Measurements from ENCODE around the gene MYO5B. TPM values are rescaled to one million over a fixed set of nuclear protein-coding genes. Genes with fewer than 3 reads are reported as not detected.
A peak's percentile ranks its signal among the peaks of the same experiment; 100 is the strongest.

The MYO5B gene
- total RNA-seq, 1 donor from 2014 or later = 22.6 TPM

DNA sequence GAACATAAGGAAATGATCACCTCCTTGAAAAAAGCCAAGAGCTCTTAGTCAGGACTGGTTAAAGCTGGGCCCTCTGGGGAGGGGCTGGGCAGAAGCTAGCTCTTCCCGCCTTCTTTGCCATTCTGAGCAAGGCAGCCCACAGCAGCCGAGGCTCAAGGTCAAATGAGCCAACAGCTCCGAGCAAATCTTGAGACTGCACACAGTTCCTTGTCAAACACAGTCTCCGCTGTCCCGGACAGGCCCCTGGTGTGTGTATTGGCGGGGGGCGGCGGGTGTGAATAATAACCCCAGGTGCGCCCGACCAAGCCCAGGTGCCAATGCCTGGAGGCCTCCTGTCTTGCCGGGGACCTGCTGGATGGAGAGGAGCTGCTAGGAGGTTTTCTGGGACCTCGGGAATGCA, 335.2 kb downstream of the MYO5B start:
- no peak overlapping the region for H3K27ac ChIP-seq
- no peaks in the 10 kb centered on the region for H3K9me3 ChIP-seq
- intact Hi-C loops (cut with DNase I) = loop anchor here (5.0 kb wide), 1 partner anchor 347 kb away; no protein-coding TSS in a partner anchor
- H3K27me3 ChIP-seq = no peaks in the 10 kb centered on the region
- H3K4me1 ChIP-seq = peaks cover 12% of the 10 kb centered on the region
- DNase-seq (ENCODE audit: extremely low spot score in 2 of 2) = no peak
- no peak overlapping the region for H3K4me3 ChIP-seq
- no peaks in the 10 kb centered on the region for H3K36me3 ChIP-seq
- TF ChIP-seq POLR2AphosphoS5 (IDR thresholded peaks at IDR 0.05; ENCODE audit: insufficient read depth in 1 of 2, low read depth in 1 of 2) = no peak
- TF ChIP-seq, protein P1, sequence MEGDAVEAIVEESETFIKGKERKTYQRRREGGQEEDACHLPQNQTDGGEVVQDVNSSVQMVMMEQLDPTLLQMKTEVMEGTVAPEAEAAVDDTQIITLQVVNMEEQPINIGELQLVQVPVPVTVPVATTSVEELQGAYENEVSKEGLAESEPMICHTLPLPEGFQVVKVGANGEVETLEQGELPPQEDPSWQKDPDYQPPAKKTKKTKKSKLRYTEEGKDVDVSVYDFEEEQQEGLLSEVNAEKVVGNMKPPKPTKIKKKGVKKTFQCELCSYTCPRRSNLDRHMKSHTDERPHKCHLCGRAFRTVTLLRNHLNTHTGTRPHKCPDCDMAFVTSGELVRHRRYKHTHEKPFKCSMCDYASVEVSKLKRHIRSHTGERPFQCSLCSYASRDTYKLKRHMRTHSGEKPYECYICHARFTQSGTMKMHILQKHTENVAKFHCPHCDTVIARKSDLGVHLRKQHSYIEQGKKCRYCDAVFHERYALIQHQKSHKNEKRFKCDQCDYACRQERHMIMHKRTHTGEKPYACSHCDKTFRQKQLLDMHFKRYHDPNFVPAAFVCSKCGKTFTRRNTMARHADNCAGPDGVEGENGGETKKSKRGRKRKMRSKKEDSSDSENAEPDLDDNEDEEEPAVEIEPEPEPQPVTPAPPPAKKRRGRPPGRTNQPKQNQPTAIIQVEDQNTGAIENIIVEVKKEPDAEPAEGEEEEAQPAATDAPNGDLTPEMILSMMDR (IDR thresholded peaks at IDR 0.05) = no peak
- TF ChIP-seq POLR2A (IDR thresholded peaks at IDR 0.05) = no peak

DNA sequence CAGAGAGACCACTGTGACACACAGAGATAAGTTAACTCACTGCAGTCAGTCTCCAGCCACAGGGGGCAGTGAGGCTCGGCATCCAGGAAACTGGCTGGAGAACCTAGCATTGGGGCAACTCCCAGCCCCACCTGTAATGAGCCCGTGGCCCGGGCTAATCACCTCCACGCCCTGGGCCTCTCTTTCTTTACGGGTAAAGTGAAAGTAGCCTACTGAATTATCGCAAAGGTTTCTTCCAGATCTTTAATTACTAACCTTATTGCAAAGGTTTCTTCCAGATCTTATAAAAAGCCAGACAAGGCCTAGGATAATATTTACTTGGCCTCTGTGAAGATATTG, 336.0 kb downstream of the MYO5B start:
- TF ChIP-seq POLR2AphosphoS5 (IDR thresholded peaks at IDR 0.05; ENCODE audit: insufficient read depth in 1 of 2, low read depth in 1 of 2) (no peak), POLR2A (IDR thresholded peaks at IDR 0.05) (no peak)
- TF ChIP-seq, protein P1 (IDR thresholded peaks at IDR 0.05) = no peak
- no peak overlapping the region for H3K4me3 ChIP-seq
- no peaks in the 10 kb centered on the region for H3K9me3 ChIP-seq
- intact Hi-C loops (cut with DNase I) = loop anchor here (5.0 kb wide), 1 partner anchor 347 kb away; no protein-coding TSS in a partner anchor
- H3K27me3 ChIP-seq = no peaks in the 10 kb centered on the region
- H3K4me1 ChIP-seq = peaks cover 12% of the 10 kb centered on the region
- DNase-seq (ENCODE audit: extremely low spot score in 2 of 2) = no peak
- H3K27ac ChIP-seq = no peak overlapping the region
- H3K36me3 ChIP-seq = no peaks in the 10 kb centered on the region

DNA sequence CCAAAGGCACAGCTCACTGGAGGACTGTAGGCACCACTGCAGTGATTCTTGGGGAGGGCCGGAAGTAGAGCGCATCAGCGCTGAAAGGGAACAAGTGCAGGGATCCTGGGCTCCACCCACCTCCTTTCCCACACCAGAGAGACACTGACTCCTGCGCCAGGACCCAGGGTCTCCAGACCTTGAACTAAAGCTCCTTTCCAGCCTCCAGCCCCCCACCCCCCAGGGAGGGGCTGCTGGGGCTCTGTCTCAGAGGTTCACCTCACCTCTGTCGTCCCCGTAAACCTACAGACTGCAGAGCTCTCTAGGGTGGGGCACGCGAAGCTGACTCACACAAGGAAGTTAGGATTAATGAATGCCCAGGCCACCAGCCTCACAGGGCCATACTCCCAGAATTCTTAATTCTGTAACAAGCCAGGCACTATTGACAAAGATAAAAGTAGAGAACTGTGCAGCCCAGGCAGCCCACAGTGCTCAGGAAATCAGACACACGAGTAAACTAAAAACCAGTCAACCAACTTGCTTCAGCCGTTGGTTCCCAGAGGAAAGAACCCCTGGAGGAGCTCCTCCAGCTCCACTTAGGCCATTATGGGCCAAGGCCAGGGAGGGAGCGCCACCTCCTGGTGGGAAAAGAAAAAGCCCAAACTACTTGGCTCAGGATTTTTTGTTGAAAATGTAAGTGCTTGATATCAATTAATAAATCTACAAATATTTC, 336.5 kb downstream of the MYO5B start:
- no peaks in the 10 kb centered on the region for H3K9me3 ChIP-seq
- no peaks in the 10 kb centered on the region for H3K36me3 ChIP-seq
- DNase-seq (ENCODE audit: extremely low spot score in 2 of 2) = no peak
- H3K27me3 ChIP-seq = no peaks in the 10 kb centered on the region
- no peak overlapping the region for H3K4me3 ChIP-seq
- TF ChIP-seq, protein P1 (IDR thresholded peaks at IDR 0.05) = peak; percentile 50 to 90 (median 80)
- no peak for TF ChIP-seq POLR2AphosphoS5 (IDR thresholded peaks at IDR 0.05; ENCODE audit: insufficient read depth in 1 of 2, low read depth in 1 of 2)
- H3K4me1 ChIP-seq = peaks cover 12% of the 10 kb centered on the region
- intact Hi-C loops (cut with DNase I) = loop anchor here (5.0 kb wide), 1 partner anchor 346 kb away; no protein-coding TSS in a partner anchor
- no peak overlapping the region for H3K27ac ChIP-seq

DNA sequence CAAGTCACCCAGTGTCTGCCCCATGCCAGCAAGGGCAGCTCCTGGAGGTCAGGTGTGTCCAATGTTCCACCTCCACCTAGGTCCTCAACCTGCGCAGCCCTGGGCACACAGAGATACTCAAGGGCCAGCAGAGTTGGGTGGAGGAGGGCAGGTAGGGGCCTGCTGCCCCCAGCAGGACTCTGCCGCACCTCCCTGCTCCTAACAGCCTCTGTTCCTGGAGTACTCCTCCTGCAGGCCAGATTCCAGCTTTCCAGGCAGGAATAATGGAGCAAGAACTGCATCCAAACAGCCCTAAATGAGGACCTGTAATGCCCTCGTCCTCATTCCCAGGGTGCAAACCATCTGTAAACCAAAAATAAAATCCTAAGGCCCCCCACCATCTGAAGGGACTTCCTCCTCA, 337.2 kb downstream of the MYO5B start:
- Histone ChIP-seq H3K36me3 (no peaks in the 10 kb centered on the region), H3K9me3 (no peaks in the 10 kb centered on the region), H3K27ac (no peak overlapping the region), H3K4me1 (peaks cover 12% of the 10 kb centered on the region), H3K27me3 (no peaks in the 10 kb centered on the region), H3K4me3 (no peak overlapping the region)
- no peak for TF ChIP-seq POLR2A (IDR thresholded peaks at IDR 0.05)
- TF ChIP-seq POLR2AphosphoS5 (IDR thresholded peaks at IDR 0.05; ENCODE audit: insufficient read depth in 1 of 2, low read depth in 1 of 2) = no peak
- TF ChIP-seq, protein P1 (IDR thresholded peaks at IDR 0.05) = no peak
- intact Hi-C loops (cut with DNase I) = loop anchor here (5.0 kb wide), 1 partner anchor 345 kb away; no protein-coding TSS in a partner anchor
- no peak for DNase-seq (ENCODE audit: extremely low spot score in 2 of 2)

DNA sequence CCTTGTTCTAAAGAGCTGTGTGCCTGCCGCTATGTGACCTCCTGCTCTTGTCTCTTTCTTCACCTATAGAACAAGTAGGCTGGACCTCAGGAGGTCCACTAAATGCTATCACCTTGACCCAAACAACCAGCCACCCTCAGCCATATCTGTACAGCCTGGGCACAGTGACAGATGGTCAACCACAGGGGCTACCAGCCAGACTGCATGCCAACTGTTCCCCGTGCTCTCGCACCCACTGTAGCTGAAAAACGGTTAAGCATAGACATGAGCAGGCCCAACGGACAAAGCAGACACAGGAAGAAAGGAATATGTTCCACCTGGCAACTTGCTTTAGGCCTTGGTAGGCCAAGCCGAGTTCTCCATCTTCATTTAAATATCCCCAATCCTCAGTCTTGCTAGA, 338.5 kb downstream of the MYO5B start:
- Histone ChIP-seq H3K36me3 (no peaks in the 10 kb centered on the region), H3K9me3 (no peaks in the 10 kb centered on the region), H3K4me3 (no peak overlapping the region), H3K4me1 (peaks cover 12% of the 10 kb centered on the region), H3K27me3 (no peaks in the 10 kb centered on the region), H3K27ac (no peak overlapping the region)
- intact Hi-C loops (cut with DNase I) = loop anchor here (5.0 kb wide), 1 partner anchor 344 kb away; no protein-coding TSS in a partner anchor
- no peak for DNase-seq (ENCODE audit: extremely low spot score in 2 of 2)
- TF ChIP-seq, protein P1 (IDR thresholded peaks at IDR 0.05) = no peak
